NT2/D1 (cell line): Measurements from ENCODE around the gene PCDH12.

ENCODE experiments used
- DNase-seq: peaks from one replicate; pipeline ENCODE4 v3.0.0-alpha.2; 2011; ENCODE audit warnings: low read depth, low spot score
- H3K27me3 ChIP-seq: 2 replicates; pipeline ENCODE4 v1.6.0; 2011; ENCODE audit warnings: mild to moderate bottlenecking; ENCODE audit not compliant: insufficient read length, insufficient read depth
- H3K36me3 ChIP-seq: 2 replicates; pipeline ENCODE4 v1.6.1; 2011; ENCODE audit warnings: mild to moderate bottlenecking, low read length, mixed read lengths; ENCODE audit not compliant: insufficient read depth, insufficient read length
- H3K4me1 ChIP-seq: 2 replicates; pipeline ENCODE4 v1.5.1; 2011; ENCODE audit not compliant: insufficient read depth, insufficient read length
- H3K4me3 ChIP-seq: 2 replicates; pipeline ENCODE4 v1.5.1; 2011; ENCODE audit warnings: low read depth; ENCODE audit not compliant: insufficient read length
- H3K9ac ChIP-seq: 2 replicates; pipeline ENCODE4 v1.6.0; 2011; ENCODE audit warnings: low read depth; ENCODE audit not compliant: insufficient read length
- H3K9me3 ChIP-seq: 2 replicates; pipeline ENCODE4 v1.5.1; 2011; ENCODE audit warnings: mild to moderate bottlenecking, low read length; ENCODE audit not compliant: insufficient read depth
- SUZ12 ChIP-seq: IDR thresholded peaks from 2 replicates; pipeline ENCODE4 v1.6.1; 2011; ENCODE audit not compliant: insufficient read length, insufficient read depth; ENCODE audit errors: extremely low read depth
- YY1 ChIP-seq: IDR thresholded peaks from 2 replicates; pipeline ENCODE4 v1.6.1; 2011; ENCODE audit not compliant: insufficient read length, insufficient read depth
- ZNF274 ChIP-seq: IDR thresholded peaks from 2 replicates; pipeline ENCODE4 v1.6.1; 2011; ENCODE audit warnings: mild to moderate bottlenecking, low read depth, low read length

The PCDH12 gene

DNA sequence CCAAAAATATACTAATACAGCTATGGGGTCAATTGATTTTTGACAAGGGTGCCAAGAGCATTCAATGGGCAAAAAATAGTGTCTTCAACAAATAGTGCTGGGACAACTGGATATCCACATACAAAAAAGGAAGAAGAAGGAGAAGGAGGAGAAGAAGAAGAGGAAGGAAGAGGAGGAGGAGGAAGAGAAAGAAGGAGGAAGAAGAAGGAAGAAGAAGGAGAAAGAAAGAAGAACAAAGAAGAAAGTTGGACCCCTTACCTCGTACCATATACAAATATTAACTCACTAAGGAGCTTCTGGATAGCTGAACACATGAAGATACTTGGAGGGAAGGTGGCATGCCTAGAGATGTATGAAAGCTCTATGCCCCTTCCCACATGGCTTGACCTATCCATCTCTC lies 51.5 kb downstream of the PCDH12 start:
- no peaks in the 10 kb centered on the region for H3K27me3 ChIP-seq
- no peaks in the 10 kb centered on the region for H3K36me3 ChIP-seq
- H3K4me1 ChIP-seq: peaks cover 2% of the 10 kb centered on the region
- no peak overlapping the region for H3K9ac ChIP-seq
- DNase-seq: no peak
- H3K4me3 ChIP-seq: no peak overlapping the region
- no peak for TF ChIP-seq SUZ12
- no peak for TF ChIP-seq ZNF274
- TF ChIP-seq YY1: no peak
- no peaks in the 10 kb centered on the region; the same call in 1 of the 2 replicates for H3K9me3 ChIP-seq

DNA sequence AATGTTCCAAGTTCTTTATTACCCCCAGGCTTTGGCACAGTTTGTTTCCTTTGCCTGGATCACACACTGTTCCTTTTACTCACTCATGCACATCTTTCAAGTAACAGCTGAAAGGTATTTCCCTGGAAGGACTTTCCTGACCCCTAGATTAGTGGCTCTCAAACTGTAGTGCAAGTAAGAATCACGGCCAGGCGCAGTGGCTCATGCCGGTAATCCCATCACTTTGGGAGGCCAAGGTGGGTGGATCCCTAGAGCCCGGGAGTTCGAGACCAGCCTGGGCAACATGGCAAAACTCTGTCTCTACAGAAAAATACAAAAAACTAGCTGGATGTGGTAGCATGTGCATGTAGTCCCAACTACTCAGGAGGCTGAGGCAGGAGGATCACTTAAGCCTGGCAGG lies 53.5 kb downstream of the PCDH12 start:
- Histone ChIP-seq H3K36me3 (no peaks in the 10 kb centered on the region), H3K9me3 (no peaks in the 10 kb centered on the region; the same call in 1 of the 2 replicates), H3K9ac (no peak overlapping the region), H3K4me1 (no peaks in the 10 kb centered on the region), H3K27me3 (no peaks in the 10 kb centered on the region), H3K4me3 (no peak overlapping the region)
- TF ChIP-seq YY1: no peak
- no peak for TF ChIP-seq SUZ12
- TF ChIP-seq ZNF274: no peak
- no peak for DNase-seq

DNA sequence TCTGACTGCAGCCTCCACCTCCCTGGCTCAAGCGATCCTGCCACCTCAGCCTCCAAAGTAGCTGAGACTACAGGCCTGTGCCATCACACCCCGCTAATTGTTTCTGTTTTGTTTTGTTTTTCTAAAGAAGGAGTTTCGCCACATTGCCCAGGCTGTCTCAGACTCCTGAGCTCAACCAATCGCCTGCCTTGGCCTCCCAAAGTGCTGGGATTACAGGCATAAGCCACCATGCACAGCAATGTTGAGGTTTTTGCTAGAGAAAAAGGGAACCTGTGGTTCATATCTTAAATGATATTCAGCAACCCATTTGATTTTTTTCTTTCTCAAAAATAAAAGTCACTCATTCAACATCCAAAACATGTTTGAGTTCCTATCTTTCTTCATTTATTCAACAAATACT lies 54.7 kb downstream of the PCDH12 start:
- no peaks in the 10 kb centered on the region for H3K9me3 ChIP-seq
- no peak overlapping the region for H3K4me3 ChIP-seq
- no peaks in the 10 kb centered on the region for H3K27me3 ChIP-seq
- TF ChIP-seq SUZ12 (no peak), ZNF274 (no peak), YY1 (no peak)
- no peak for DNase-seq
- H3K9ac ChIP-seq: no peak overlapping the region
- no peaks in the 10 kb centered on the region for H3K36me3 ChIP-seq
- no peaks in the 10 kb centered on the region for H3K4me1 ChIP-seq

DNA sequence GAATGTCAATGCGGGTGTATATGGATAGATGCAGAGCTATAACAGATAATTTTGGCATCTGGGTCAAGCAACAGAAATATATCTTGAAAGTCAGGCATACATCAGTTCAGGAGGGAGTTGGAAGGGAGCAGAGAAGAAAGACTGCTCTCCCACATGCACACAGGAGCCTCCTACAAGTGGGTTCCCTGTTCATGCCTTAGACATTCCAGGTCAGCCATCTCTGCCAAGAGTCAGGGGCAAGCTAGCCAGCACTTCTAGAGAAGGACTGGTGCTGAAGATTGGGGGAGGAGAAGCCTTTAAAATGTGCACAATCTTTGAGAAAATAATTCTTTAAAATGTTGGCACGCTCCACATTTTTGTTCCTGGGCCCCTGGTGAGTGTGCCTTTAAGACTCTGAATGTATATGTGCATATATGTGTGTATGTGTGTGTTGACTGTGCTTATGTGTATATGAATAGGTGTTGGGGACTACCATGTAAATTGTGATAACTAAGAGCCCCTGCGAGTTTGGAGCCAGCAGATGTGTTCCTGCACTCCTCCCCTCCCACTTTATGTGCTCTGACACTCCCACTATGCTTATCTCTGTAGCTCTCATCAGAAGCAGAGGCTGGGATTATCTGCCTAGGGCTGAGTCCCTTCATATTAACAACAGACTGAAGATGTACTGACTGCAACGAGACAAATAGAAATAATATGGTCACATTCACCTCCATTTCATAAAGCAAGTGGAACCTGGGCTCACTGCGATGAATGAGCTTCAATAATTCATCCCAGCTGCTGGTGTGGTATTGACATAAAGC lies 55.8 kb downstream of the PCDH12 start:
- no peaks in the 10 kb centered on the region for H3K4me1 ChIP-seq
- H3K36me3 ChIP-seq: no peaks in the 10 kb centered on the region
- H3K27me3 ChIP-seq: no peaks in the 10 kb centered on the region
- no peaks in the 10 kb centered on the region for H3K9me3 ChIP-seq
- no peak overlapping the region for H3K9ac ChIP-seq
- TF ChIP-seq YY1 (no peak), ZNF274 (no peak), SUZ12 (no peak)
- no peak overlapping the region for H3K4me3 ChIP-seq
- DNase-seq: no peak

DNA sequence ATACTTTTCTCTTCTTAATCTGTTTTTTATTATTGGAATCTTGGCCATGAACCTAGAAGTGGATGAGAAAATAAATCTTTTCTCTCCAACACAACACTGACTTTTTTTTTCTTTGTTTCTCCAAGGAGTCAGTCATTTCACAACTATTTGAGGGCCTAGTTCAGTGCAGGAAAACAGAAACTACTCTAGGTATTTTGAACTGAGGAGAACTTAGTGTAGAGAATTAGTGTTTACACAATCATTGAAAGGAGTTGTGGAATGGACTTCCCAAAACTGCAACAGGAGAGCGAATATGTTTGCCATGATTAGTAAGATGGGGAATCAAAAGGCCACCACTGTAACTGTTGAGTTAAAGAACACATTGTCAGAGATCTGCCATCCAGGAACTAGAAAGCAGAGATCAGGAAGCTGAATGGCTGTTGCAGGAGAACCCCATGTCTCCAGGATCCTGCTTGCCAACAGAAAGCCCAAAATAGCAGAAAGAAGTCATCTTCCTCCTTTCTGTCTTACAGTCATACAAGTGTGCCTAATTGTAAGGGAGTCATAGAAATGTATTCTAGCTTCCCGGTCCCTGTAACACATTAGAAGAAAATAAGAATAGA lies 59.5 kb downstream of the PCDH12 start:
- Histone ChIP-seq H3K9ac (no peak overlapping the region), H3K27me3 (no peaks in the 10 kb centered on the region), H3K4me1 (no peaks in the 10 kb centered on the region), H3K9me3 (no peaks in the 10 kb centered on the region), H3K36me3 (no peaks in the 10 kb centered on the region), H3K4me3 (no peak overlapping the region)
- TF ChIP-seq YY1: no peak
- no peak for TF ChIP-seq ZNF274
- no peak for TF ChIP-seq SUZ12
- DNase-seq: no peak

DNA sequence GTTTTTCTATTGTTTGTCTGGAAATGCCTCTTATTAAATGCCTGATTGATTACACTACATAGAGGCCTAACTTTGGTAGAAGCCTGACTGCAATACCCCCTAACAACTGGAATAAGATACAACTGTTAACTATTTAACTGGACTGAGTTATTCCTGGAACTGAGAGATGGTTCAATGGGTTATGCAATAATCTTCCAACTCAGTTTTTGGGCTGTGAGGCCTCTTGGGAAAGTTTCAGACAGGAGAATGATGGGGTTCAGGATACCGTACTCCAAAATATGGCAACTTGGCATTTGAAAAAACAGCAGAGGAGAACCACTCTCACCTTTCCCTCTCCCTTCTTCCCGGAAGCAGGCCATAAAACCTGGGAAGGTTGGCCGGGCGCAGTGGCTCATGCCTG lies 60.6 kb downstream of the PCDH12 start:
- no peaks in the 10 kb centered on the region for H3K36me3 ChIP-seq
- no peaks in the 10 kb centered on the region for H3K4me1 ChIP-seq
- no peak for DNase-seq
- no peak overlapping the region for H3K9ac ChIP-seq
- no peaks in the 10 kb centered on the region for H3K9me3 ChIP-seq
- no peak overlapping the region for H3K4me3 ChIP-seq
- no peaks in the 10 kb centered on the region for H3K27me3 ChIP-seq
- TF ChIP-seq SUZ12: no peak
